Mesodermal cell (in vitro differentiated cells): ENCODE data around the gene ZNF383.
"Not testable (repeated sequence)": the region's sequence is repeated elsewhere in the genome, so short reads cannot be mapped to it uniquely, and the experiment has no call there.

Experiments
- H3K27ac ChIP-seq: 2 replicates; pipeline ENCODE4 v1.7.0; 2013; ENCODE audit warnings: mild to moderate bottlenecking, low read depth, low read length, moderate library complexity; ENCODE audit not compliant: severe bottlenecking
- H3K36me3 ChIP-seq: 2 replicates; pipeline ENCODE4 v1.7.1; 2013; ENCODE audit warnings: mild to moderate bottlenecking, low read length, moderate library complexity; ENCODE audit not compliant: control insufficient read depth, insufficient read depth
- H3K4me1 ChIP-seq: one replicate; pipeline ENCODE4 v1.7.1; 2013; ENCODE audit warnings: mild to moderate bottlenecking, low read length; ENCODE audit not compliant: insufficient read depth, control insufficient read depth, poor library complexity, severe bottlenecking
- H3K4me3 ChIP-seq: 2 replicates; pipeline ENCODE4 v1.7.0; 2013; ENCODE audit warnings: low read length, control low read depth, mild to moderate bottlenecking; ENCODE audit not compliant: insufficient read depth, poor library complexity, severe bottlenecking; ENCODE audit errors: extremely low read depth
- H3K9me3 ChIP-seq: 2 replicates; pipeline ENCODE4 v1.7.1; 2013; ENCODE audit warnings: mild to moderate bottlenecking, low read length, moderate library complexity; ENCODE audit not compliant: control insufficient read depth
- WGBS, 2 experiments: methylation state at CpG; one replicate each; pipeline ENCODE4 v1.1.5; 2013; ENCODE audit warnings: missing lambda C conversion rate in 2 of 2; ENCODE audit not compliant: insufficient coverage in 2 of 2; 5-methylcytosine and 5-hydroxymethylcytosine counted together

ZNF383 gene

DNA sequence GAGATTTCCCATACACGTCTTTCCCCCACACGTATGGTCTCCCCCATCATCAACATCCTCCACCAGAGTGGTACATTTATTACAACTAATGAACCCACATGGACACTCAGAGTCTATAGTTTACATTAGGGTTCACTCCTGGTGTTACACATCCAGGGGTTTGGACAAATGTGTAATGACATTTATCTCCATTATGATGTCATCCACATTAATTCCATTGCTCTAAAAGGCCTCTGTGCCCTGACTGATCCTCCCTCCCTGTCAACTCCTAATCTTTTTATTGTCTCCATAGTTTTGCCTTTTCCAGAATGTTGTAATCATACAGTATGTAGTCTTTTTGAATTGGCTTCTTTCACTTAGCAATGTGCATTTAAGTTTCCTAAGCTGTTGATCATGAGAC is 8.2 kb downstream of the ZNF383 start:
- 100% methylated on average over 1 of the region's 2 CpGs; no CpG with 5 or more reads in 1 of the 2 experiments for WGBS, 2 experiments
- Histone ChIP-seq H3K9me3 (peaks cover 24% of the 10 kb centered on the region), H3K36me3 (peaks cover 66% of the 10 kb centered on the region), H3K4me3 (no peak overlapping the region), H3K27ac (no peak overlapping the region), H3K4me1 (no peaks in the 10 kb centered on the region)

DNA sequence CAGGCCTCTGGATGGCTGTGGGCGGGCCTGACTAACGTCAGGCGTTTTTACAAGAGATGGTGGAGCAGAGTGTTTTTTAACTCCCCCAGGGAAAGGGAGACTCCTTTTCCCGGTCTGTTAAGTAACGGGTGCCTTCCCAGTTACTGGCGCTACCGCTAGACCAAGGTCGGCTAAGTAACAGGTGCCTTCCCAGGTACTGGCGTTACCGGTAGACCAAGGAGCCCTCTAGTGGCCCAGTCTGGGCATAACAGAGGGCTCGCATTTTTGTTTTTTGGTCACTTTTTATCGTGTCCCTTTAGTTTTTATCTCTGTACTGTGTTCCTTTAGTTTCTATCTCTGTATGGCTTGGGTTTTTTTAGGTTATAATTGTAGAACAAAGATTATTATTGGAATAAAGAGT is 10.0 kb downstream of the ZNF383 start:
- H3K27ac ChIP-seq, result no peak overlapping the region
- H3K4me3 ChIP-seq, result no peak overlapping the region
- 81 to 89% methylated on average over 11 of the region's 12 CpGs for WGBS, 2 experiments
- H3K36me3 ChIP-seq, result peaks cover 63% of the 10 kb centered on the region
- H3K4me1 ChIP-seq, result no peaks in the 10 kb centered on the region
- peaks cover 26% of the 10 kb centered on the region for H3K9me3 ChIP-seq

DNA sequence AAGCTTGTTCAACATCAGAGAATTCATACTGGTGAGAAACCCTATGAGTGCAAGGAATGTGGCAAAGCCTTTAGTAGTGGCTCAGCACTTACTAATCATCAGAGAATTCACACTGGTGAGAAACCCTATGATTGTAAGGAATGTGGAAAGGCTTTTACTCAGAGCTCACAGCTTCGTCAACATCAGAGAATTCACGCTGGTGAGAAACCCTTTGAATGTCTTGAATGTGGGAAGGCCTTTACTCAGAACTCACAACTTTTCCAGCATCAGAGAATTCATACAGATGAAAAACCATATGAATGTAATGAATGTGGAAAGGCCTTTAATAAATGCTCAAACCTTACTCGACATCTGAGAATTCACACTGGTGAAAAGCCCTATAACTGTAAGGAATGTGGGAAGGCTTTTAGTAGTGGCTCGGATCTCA is 25.2 kb downstream of the ZNF383 start:
- H3K27ac ChIP-seq, result no peak overlapping the region
- peaks cover 60% of the 10 kb centered on the region for H3K36me3 ChIP-seq
- peaks cover 59% of the 10 kb centered on the region for H3K9me3 ChIP-seq
- WGBS, 2 experiments, result 100% methylated on average over 2 of the region's 4 CpGs; no CpG with 5 or more reads in 1 of the 2 experiments
- H3K4me1 ChIP-seq, result no peaks in the 10 kb centered on the region
- no peak overlapping the region for H3K4me3 ChIP-seq

DNA sequence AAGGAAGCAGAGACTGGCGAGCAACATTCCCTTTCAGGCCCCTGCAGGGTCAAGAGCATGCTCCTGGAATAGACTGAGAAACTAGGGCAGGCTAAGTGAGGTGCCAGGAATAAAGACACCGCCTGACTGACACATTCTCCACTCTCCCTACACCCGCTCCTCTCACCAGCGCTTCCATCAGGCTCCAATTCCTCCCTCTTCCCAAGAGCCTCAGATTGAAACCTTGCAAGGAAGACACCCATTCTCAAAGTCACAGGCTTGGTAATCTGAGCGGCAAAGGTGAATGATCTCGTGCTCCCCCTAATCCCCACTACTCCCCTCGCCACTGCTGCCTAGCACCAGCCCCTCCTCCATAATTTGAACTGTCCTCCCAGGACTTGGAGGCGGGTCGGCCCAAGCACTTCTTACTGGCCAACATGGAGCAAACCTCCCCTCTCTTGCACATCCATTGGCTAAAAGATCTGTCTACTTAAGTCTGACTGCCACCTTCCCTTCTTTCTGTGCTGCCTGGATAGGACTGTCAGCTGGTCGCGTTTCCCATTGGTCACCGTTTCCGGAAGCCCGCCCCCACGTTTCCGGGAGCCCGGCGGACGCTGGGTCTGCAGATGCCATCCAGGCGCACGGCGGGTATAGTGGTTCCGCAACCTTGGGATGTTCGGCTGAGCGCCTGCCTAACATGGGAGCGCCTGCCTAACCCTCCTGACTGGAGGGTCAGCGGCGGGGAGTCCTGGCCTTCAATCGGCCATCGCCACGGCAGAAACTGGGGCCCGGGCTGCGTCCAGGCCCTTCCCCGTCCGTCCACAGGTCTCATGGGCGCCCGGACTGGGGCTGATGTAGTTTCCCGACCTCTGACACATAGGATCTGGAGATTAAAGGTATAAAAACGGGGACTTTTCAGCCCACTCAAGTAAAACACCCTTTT is 33.6 kb downstream of the ZNF383 start:
- Histone ChIP-seq H3K9me3 (peaks cover 57% of the 10 kb centered on the region), H3K4me3 (no peak overlapping the region), H3K4me1 (no peaks in the 10 kb centered on the region), H3K27ac (no peak overlapping the region), H3K36me3 (no peaks in the 10 kb centered on the region)
- WGBS, 2 experiments, result 83 to 87% methylated on average over 29 to 38 of the region's 39 CpGs

DNA sequence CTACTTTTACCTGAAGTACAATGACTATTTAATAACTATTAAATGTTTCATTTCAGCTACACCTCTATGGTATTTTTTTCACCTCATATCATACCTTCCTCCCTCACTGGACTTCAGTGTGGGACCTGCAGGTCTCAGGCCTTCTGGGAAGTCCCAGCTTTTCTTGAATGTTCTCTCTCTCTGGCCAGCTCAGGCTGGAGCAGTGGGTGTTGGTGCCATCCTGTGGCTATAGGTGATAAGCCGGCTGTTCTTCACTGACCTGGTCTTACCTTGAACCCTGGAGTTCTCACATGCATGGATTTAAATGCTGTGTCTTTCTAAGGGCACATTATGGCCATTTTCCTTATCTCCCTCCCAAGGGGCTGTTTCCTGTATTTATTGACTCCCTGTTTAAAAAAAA is 45.0 kb downstream of the ZNF383 start:
- H3K36me3 ChIP-seq, H3K4me1 ChIP-seq, H3K4me3 ChIP-seq, H3K27ac ChIP-seq: not testable (repeated sequence)
- H3K9me3 ChIP-seq, result peaks cover 12% of the 10 kb centered on the region
- WGBS, 2 experiments, result no CpG with 5 or more reads among the region's 1 CpG

DNA sequence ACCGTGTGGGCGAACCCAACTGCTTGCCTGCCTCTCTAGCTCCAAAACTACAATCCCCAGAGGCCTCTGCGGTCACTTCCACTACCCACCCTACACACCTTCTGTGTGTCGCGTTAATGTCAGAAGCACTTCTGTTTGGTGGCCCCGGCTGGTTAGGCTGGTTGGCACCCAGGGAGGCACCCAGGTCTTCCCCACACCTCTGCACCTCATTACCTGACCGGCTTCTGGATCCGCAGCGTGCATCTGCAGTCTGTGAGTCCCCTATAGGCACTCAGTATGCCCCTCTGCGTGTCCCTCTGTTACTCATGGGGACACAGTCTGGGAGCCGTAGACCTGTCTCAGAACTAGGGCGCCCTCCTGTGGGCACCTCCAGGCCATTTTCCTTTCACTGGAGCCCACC is 49.0 kb downstream of the ZNF383 start:
- H3K9me3 ChIP-seq, H3K36me3 ChIP-seq, H3K27ac ChIP-seq, H3K4me1 ChIP-seq, H3K4me3 ChIP-seq: not testable (repeated sequence)
- 90% methylated on average over 5 of the region's 12 CpGs; no CpG with 5 or more reads in 1 of the 2 experiments for WGBS, 2 experiments

DNA sequence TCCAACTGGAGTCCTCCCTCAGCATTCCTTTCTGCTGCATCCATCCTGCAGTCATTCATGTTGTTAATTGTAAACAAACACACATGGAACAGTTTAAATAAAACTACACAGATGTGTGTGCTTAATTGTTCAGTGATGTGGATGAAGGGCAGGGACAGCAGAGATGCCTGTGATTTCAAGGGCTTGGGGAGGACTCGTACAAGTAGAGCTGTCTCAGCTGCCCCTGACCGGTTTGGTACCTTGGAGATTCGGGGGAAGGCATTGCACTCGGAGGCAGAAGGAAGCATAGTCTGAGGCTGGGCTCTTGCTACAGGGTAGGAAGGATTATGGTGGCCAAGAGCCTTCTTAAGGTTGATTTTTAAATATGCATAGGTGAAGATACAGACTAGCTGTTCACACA is 49.7 kb downstream of the ZNF383 start:
- not testable (repeated sequence) for H3K4me1 ChIP-seq, H3K36me3 ChIP-seq, H3K27ac ChIP-seq, H3K4me3 ChIP-seq, H3K9me3 ChIP-seq
- 84 to 86% methylated on average over 3 of the region's 4 CpGs for WGBS, 2 experiments

DNA sequence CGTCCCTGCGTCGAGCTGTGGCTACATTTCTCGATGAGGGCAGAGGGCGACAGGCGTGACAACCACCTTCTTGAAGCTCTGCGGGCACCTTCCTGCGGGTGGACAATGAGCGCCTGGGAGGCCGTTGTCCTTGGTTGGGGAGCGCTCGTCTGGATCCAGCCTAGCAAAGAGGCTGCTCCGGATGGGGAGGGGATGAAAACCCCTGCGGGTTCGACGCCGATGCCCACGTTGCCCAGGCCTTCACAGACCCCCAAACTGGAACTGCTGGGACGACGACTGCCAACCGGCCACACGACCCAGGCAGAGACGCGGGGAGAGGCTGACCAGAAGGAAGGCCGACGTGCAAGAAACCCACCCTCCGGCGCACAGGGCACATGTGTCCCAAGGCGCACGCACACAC is 62.6 kb downstream of the ZNF383 start:
- H3K27ac ChIP-seq, H3K36me3 ChIP-seq, H3K9me3 ChIP-seq, H3K4me1 ChIP-seq, H3K4me3 ChIP-seq: not testable (repeated sequence)
- no CpG with 5 or more reads among the region's 30 CpGs for WGBS, 2 experiments

DNA sequence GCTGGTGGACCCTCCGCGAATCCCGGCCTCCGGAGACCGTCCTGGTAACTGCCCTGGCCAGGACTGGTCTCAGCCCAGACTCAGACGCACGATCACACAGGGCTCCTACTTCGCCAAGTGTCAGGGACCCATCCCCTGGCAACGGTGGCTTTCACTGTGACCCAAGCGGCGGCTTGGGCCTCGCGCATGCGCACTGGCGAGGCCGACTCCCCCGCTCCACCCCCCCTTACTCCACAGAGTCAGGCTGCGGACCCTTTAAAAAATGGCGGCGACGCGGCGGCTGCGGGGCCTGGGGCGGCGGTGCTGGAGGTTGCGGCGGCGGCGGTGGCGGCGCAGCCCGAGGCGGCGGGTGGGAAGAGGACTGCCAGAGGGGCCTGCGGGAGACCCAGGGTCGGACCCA is 66.0 kb downstream of the ZNF383 start:
- not testable (repeated sequence) for H3K4me3 ChIP-seq, H3K9me3 ChIP-seq, H3K4me1 ChIP-seq, H3K36me3 ChIP-seq, H3K27ac ChIP-seq
- WGBS, 2 experiments, result no CpG with 5 or more reads among the region's 37 CpGs

DNA sequence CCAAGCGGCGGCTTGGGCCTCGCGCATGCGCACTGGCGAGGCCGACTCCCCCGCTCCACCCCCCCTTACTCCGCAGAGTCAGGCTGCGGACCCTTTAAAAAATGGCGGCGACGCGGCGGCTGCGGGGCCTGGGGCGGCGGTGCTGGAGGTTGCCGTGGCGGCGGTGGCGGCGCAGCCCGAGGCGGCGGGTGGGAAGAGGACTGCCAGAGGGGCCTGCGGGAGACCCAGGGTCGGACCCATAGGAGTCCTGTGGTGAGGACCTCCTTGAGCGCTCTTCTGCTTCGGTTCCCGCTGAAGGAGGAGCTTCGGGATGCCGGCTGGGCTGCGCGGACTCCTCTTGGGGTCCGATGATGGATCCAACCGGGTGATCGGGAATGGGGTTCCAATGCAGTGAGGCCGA is 71.2 kb downstream of the ZNF383 start:
- H3K36me3 ChIP-seq, H3K4me3 ChIP-seq, H3K4me1 ChIP-seq, H3K27ac ChIP-seq, H3K9me3 ChIP-seq: not testable (repeated sequence)
- WGBS, 2 experiments, result 94% methylated on average over 11 of the region's 39 CpGs; no CpG with 5 or more reads in 1 of the 2 experiments
